SK-N-SH treated with all-trans-retinoic acid at 6 μM for 48 hours (cell line): ENCODE results near the gene ADAM19.

ENCODE experiments used
- CREB5 ChIP-seq: fragments of 250-450 bp; sonication (Bioruptor Pico); IDR thresholded peaks from 2 replicates; pipeline ENCODE4 v1.5.1; 2020; ENCODE audit warnings: low read depth, mild to moderate bottlenecking, moderate library complexity
- RARB ChIP-seq: fragments of 250-450 bp; sonication (Bioruptor Pico); IDR thresholded peaks from 2 replicates; pipeline ENCODE4 v1.8.0; 2021; ENCODE audit warnings: mild to moderate bottlenecking, moderate library complexity
- ZFP30 ChIP-seq: fragments of 450-650 bp; formaldehyde crosslinking; IDR thresholded peaks from 2 replicates; pipeline ENCODE4 v1.5.0; 2022; ENCODE audit warnings: mild to moderate bottlenecking, moderate library complexity
- ZNF70 ChIP-seq: fragments of 450-650 bp; formaldehyde crosslinking; IDR thresholded peaks from 2 replicates; pipeline ENCODE4 v1.5.0; 2020; ENCODE audit warnings: mild to moderate bottlenecking, moderate library complexity

DNA sequence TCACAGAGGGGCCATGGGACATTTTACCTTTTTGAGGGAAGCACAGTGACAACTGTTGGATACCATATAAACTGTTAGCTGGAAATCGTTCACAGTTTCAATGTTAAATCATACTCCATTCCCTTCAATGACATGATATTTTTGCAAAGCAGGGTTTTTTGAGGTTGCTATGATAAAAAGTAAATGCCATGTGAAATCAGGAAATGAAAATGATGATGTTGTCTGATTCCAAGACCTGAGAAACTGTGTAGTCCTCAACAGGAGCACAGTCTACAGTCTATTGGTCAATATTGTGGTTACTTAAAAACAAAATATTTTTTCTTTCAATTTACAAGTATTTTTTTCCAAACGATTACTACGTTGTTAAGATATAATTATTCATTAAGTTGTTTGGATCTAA lies 24.0 kb upstream of the ADAM19 start:
- TF ChIP-seq ZFP30 (CRISPR knock-in tag) (no peak), RARB (CRISPR knock-in tag) (no peak), ZNF70 (no peak), CREB5 (CRISPR knock-in tag) (no peak)
